Right cardiac atrium (tissue), 5 donors: ENCODE data around the gene TNFRSF12A. TPM values are rescaled to one million over a fixed set of nuclear protein-coding genes. Genes with fewer than 3 reads are reported as not detected.

Source experiments
- ATAC-seq, 2 donors: fragments of 200-7000 bp; cut with Tn5 transposase; one replicate each; pipeline versions ENCODE4 v1.8.0 to v1.9.1; 2020; ENCODE audit warnings: moderate library complexity in 2 of 2, mild to moderate bottlenecking in 1 of 2
- DNase-seq, 3 donors: peaks; one replicate each; pipeline ENCODE4 v3.0.0-alpha.2; 2020
- H3K27ac ChIP-seq: one replicate; pipeline ENCODE4 v1.5.1; 2013; ENCODE audit warnings: mild to moderate bottlenecking, low read length, control low read depth, moderate library complexity
- H3K27me3 ChIP-seq: one replicate; pipeline ENCODE4 v1.6.1; 2013; ENCODE audit not compliant: control insufficient read depth, insufficient read depth
- H3K4me1 ChIP-seq: one replicate; pipeline ENCODE4 v1.6.1; 2013; ENCODE audit warnings: low read length; ENCODE audit not compliant: control insufficient read depth, insufficient read depth
- H3K4me3 ChIP-seq: one replicate; pipeline ENCODE4 v1.5.1; 2013; ENCODE audit warnings: low read length, control low read depth
- H3K9me3 ChIP-seq: one replicate; pipeline ENCODE4 v1.6.1; 2013; ENCODE audit warnings: low read length; ENCODE audit not compliant: control insufficient read depth
- WGBS: extraction: QIAGEN DNeasy Blood & Tissue Kit; methylation state at CpG from one replicate; pipeline ENCODE4 v1.1.7; 2013; 5-methylcytosine and 5-hydroxymethylcytosine counted together
- intact Hi-C, 4 donors: fragments of 100-400 bp; cut with DNase I; formaldehyde crosslinking; loops; one replicate each; pipeline versions ENCODE4 v1.11.0 to v1.14.0; 2022 to 2023
- polyA plus RNA-seq: library from polyadenylated mRNA; stranded (reverse); fragments of 200-250 nt; gene quantifications from one replicate; pipeline ENCODE4 v1.2.3, GENCODE V29; 2013
- total RNA-seq, 4 donors: library from RNA; stranded (reverse); fragmentation: NEBNext Ultra II Directional; extraction: Animal tissue kit (Norgen Biotek cat#: 25700); gene quantifications; one replicate each; pipeline ENCODE4 v1.2.1, GENCODE V29; 2021
- donor health status: healthy with polysubstance abuse.
- donor health status: DM: no; HTN: yes; CAD: no.
- donor health status: DM: no; HTN: no; CAD: no.
- donor health status: DM: no; HTN: yes; CAD: no; lungs with severe emphysema.
- donor health status: DM: yes; HTN: yes; CAD: no.

Gene TNFRSF12A
- total and polyA plus RNA-seq, 5 donors, result 13.8 to 94.7 (median 40.2) TPM

- no peaks in the 10 kb centered on the region for H3K27me3 ChIP-seq
- peak; percentile 98 to 99 for ATAC-seq
- 8% methylated on average over 58 of the region's 58 CpGs for WGBS
- no peak overlapping the region for H3K27ac ChIP-seq
- H3K9me3 ChIP-seq, result no peaks in the 10 kb centered on the region
- intact Hi-C loops, result no loop called here
- peak; percentile 96 to 98 (median 97) for DNase-seq
- H3K4me3 ChIP-seq, result peak overlapping the region; percentile 68
- no peaks in the 10 kb centered on the region for H3K4me1 ChIP-seq
Observed at GRCh38 chr16:3003582-3004270, 16.4 kb upstream of the TNFRSF12A start.

GRCh38 chr16:3004319-3004718 is 15.8 kb upstream of the TNFRSF12A start:
- peak overlapping the region; percentile 49 for H3K27ac ChIP-seq

DNA sequence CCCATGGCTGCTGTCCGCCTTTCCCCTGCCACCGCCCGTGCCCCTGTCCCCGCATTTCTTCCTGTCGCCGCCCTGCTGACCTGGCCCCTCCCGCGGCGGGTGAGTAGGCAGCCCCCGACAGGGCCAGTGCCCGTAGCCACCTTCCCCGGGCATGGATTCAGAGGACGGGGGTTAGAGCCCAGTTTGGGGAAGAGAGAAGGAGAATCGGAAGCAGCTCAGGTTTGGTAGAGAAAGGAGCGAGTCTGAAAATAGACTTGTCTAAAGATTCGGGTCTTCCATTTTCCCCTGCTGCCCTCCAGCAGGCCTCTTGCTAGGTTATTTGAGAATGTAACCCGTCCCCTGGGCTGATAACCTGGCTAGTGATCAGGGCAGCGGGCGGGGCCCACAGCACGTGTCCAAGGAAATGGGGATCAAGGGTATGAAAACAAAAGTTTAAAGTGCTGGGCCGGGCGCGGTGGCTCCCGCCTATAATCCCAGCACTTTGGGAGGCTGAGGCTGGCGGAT is 15.3 kb upstream of the TNFRSF12A start:
- 7% methylated on average over 25 of the region's 25 CpGs for WGBS
- intact Hi-C loops, result no loop called here
- ATAC-seq (no peak), DNase-seq (no peak)
- Histone ChIP-seq H3K27ac (no peak overlapping the region), H3K4me1 (no peaks in the 10 kb centered on the region), H3K9me3 (no peaks in the 10 kb centered on the region), H3K27me3 (no peaks in the 10 kb centered on the region), H3K4me3 (peak overlapping the region; percentile 68)

More at GRCh38 chr16:3004319-3004718, 15.8 kb upstream of the TNFRSF12A start:
- Histone ChIP-seq H3K4me1 (no peaks in the 10 kb centered on the region), H3K27me3 (no peaks in the 10 kb centered on the region), H3K9me3 (no peaks in the 10 kb centered on the region), H3K4me3 (peak overlapping the region; percentile 68)
- ATAC-seq (no peak), DNase-seq (no peak)
- WGBS, result under 1% methylated on average over 41 of the region's 67 CpGs
- intact Hi-C loops, result no loop called here

DNA sequence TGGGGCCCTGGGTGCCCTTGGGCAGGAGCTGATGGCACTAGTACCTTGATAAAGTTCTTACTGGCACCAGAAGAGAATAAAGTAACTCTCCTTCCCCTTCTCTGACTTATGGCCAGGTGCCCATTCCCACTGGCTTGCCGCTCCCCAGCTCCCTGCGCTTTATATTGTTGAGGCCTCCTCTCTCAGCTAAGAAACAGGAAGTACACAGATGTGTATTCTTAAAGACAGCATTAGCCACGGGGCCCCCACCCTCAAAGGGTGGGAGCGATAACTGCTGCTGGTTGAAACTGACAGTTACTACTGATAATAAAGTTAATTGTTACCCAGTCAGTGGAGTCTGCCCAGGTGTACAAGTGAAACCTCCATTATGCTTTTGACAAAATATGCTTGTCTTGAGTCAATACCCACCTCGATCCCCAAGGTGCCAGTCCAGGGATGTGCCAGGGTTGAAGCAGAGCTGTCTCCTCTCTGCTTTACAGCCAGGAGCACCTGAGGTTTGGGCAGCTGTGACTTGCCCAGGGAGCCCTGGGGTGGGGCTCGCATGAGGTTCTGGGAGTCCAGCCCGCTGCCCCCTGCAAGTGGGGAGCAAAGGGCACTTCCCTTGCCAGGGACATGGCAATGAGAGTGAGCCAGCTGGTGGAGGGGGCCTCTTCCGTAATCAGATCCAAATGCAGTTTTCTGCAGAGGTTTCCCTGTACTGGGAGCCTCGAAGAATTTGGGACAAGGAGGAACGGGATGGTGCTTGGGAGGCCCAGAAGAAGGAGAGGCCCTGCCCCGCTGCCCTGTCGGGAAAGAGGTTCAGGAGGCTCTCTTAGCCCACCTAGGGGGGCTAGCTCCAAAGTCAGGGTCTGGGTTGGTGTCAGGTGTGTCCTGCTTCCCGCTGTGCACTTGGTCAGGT is 12.9 kb upstream of the TNFRSF12A start:
- ATAC-seq (no peak), DNase-seq (no peak)
- H3K4me1 ChIP-seq, result no peaks in the 10 kb centered on the region
- no peak overlapping the region for H3K4me3 ChIP-seq
- no peaks in the 10 kb centered on the region for H3K27me3 ChIP-seq
- no peaks in the 10 kb centered on the region for H3K9me3 ChIP-seq
- WGBS, result 49% methylated on average over 13 of the region's 13 CpGs
- intact Hi-C loops, result no loop called here
- H3K27ac ChIP-seq, result no peak overlapping the region

DNA sequence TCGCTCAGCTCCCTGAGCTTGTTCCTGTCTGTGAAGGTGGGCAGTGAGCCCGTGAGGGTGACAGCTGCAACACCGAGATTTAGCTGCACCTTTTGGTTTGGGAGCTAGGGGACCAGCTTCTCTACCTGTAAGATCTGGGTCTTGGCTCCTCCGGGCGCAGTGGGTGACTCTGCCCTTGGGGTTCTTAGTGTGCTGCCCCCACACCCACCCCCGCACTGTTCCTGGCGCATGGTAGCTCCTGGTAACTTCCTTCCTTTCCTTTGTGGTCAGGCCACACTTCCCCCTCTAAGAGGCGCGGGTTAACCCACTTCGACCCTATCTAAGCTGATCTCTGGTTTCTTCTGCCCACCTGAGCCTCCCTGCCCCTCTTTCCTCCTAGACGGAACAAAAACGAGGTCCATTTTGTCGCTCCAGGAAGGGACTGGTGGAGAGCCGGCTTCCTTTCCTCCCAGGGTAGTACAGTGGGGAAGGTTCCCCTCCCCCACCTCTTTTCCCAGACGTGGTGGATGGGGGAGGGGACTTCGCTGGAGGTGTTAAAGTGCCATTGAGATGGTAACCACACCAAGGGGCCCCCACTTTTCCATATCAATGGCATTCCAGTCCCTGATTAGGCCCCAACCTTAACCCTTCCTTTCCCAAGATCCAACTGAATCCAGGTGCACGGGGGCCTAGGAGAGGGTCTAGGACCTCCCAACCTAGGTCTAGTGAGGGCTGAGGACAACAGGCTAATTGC is 12.0 kb upstream of the TNFRSF12A start:
- DNase-seq (no peak), ATAC-seq (no peak)
- intact Hi-C loops, result no loop called here
- no peak overlapping the region for H3K4me3 ChIP-seq
- no peak overlapping the region for H3K27ac ChIP-seq
- no peaks in the 10 kb centered on the region for H3K9me3 ChIP-seq
- no peaks in the 10 kb centered on the region for H3K4me1 ChIP-seq
- 14% methylated on average over 17 of the region's 17 CpGs for WGBS
- H3K27me3 ChIP-seq, result no peaks in the 10 kb centered on the region

GRCh38 chr16:3008690-3009037 is 11.5 kb upstream of the TNFRSF12A start:
- no peak overlapping the region for H3K27ac ChIP-seq
- no peaks in the 10 kb centered on the region for H3K4me1 ChIP-seq
- intact Hi-C loops, result no loop called here
- H3K4me3 ChIP-seq, result no peak overlapping the region
- H3K27me3 ChIP-seq, result no peaks in the 10 kb centered on the region
- no peaks in the 10 kb centered on the region for H3K9me3 ChIP-seq
- no peak for ATAC-seq
- no peak for DNase-seq
- 28% methylated on average over 4 of the region's 4 CpGs for WGBS

GRCh38 chr16:3009568-3010390 is 10.4 kb upstream of the TNFRSF12A start:
- intact Hi-C loops, result no loop called here
- WGBS, result 44% methylated on average over 21 of the region's 21 CpGs
- Histone ChIP-seq H3K27ac (no peak overlapping the region), H3K4me3 (no peak overlapping the region), H3K4me1 (no peaks in the 10 kb centered on the region), H3K27me3 (no peaks in the 10 kb centered on the region), H3K9me3 (no peaks in the 10 kb centered on the region)
- no peak for DNase-seq
- ATAC-seq, result no peak

DNA sequence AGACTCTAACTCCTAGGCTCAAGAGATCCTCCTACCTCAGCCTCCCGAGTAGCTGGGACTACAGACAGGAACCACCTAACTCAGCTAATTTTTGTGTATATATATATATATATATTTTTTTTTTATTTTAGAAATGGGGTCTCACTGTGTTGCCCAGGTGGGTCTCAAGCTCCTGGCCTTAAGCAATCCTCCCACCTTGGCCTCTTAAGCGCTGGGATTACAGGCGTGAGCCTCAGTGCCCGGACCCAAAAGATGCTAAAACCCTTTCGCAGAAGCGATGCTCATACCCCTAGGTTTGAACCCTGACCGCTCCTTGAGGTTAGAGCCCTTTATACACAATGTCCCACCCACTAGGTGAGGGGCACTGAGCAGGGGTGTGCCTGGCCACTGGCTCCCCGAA is 9.7 kb upstream of the TNFRSF12A start:
- Histone ChIP-seq H3K27ac (no peak overlapping the region), H3K9me3 (no peaks in the 10 kb centered on the region), H3K27me3 (no peaks in the 10 kb centered on the region), H3K4me1 (no peaks in the 10 kb centered on the region), H3K4me3 (no peak overlapping the region)
- ATAC-seq (no peak), DNase-seq (no peak)
- intact Hi-C loops, result no loop called here
- WGBS, result 92% methylated on average over 8 of the region's 8 CpGs

DNA sequence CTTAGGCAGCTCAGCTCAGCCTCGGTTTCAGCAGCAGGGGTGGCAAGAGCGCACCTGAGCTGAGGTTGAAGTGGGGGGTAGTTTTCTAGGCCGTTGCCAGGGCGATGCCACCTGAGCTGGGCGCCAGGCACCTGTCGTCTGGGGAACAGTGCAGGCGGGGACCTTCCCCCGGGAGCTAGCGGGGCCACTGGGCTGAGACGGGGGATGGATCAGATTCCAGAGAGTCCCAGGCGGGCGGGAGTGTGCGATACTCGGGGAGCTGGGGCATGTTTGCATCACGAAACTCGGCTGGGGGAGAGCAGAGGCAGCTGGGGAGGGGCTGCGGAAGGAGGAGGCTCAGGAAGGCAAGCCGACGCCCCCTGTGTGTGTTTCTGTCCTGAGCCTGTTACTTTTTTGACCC is 7.9 kb upstream of the TNFRSF12A start:
- intact Hi-C loops, result no loop called here
- Histone ChIP-seq H3K4me1 (no peaks in the 10 kb centered on the region), H3K27me3 (no peaks in the 10 kb centered on the region), H3K9me3 (no peaks in the 10 kb centered on the region), H3K4me3 (no peak overlapping the region), H3K27ac (no peak overlapping the region)
- no peak for ATAC-seq
- DNase-seq, result no peak
- 17% methylated on average over 19 of the region's 19 CpGs for WGBS

- Histone ChIP-seq H3K9me3 (no peaks in the 10 kb centered on the region), H3K27me3 (no peaks in the 10 kb centered on the region), H3K4me3 (no peak within 1 kb of the TSS), H3K4me1 (no peaks in the 10 kb centered on the region), H3K27ac (no peak within 1 kb of the TSS)
- intact Hi-C loops, result no loop called here
- ATAC-seq, result no peak
- DNase-seq, result no peak
- WGBS, result 33% methylated on average over 27 of the region's 27 CpGs
Observed at GRCh38 chr16:3012828-3013420, 7.2 kb upstream of the TNFRSF12A start, which contains the start of gene CLDN9. TSS of gene CLDN9 (plus strand) at chr16:3012923. CDS start at chr16:3013363, 440 bp downstream.
